SIG-M5 (cell line): ENCODE results near the gene KLHL1.
"Not testable (repeated sequence)": the region's sequence is repeated elsewhere in the genome, so short reads cannot be mapped to it uniquely, and the experiment has no call there.

Experiments used
- DNase-seq: peaks from one replicate; lab custom pipeline; 2025; lab: John Stamatoyannopoulos, UW

Gene KLHL1

GRCh38 chr13:70108356-70109105 lies at the start of gene KLHL1:
Gene KLHL1, minus strand, starts transcription at chr13:70108452. Its CDS starts 753 bp downstream, at chr13:70107699.
- DNase-seq = no peak

- DNase-seq = not testable (repeated sequence)
These were observed 34.4 kb upstream of the KLHL1 start for GRCh38 chr13:70142658-70143057.

- no peak for DNase-seq
These were observed 19.8 kb upstream of the KLHL1 start for GRCh38 chr13:70128098-70128497.

GRCh38 chr13:70125693-70126092 lies 17.4 kb upstream of the KLHL1 start:
- DNase-seq = no peak

GRCh38 chr13:70117338-70117905 lies 9.2 kb upstream of the KLHL1 start:
- DNase-seq = no peak

GRCh38 chr13:70107498-70108281 lies 562 bp downstream of the KLHL1 start, which contains the start of gene ATXN8OS:
Gene ATXN8OS, plus strand, starts transcription at chr13:70107826.
- no peak for DNase-seq

- no peak for DNase-seq
These were observed 1.1 kb downstream of the KLHL1 start for GRCh38 chr13:70107125-70107497.

GRCh38 chr13:70104481-70104880 lies 3.8 kb downstream of the KLHL1 start:
- DNase-seq = no peak

GRCh38 chr13:70098669-70099068 lies 9.6 kb downstream of the KLHL1 start:
- DNase-seq = no peak

GRCh38 chr13:70090036-70090723 lies 18.1 kb downstream of the KLHL1 start:
- DNase-seq = no peak

- DNase-seq = no peak
These were observed 19.3 kb downstream of the KLHL1 start for GRCh38 chr13:70088926-70089325.

GRCh38 chr13:70087247-70087646 lies 21.0 kb downstream of the KLHL1 start:
- DNase-seq = no peak

- no peak for DNase-seq
These were observed 28.2 kb downstream of the KLHL1 start for GRCh38 chr13:70080012-70080411.

- DNase-seq = no peak
These were observed 53.7 kb downstream of the KLHL1 start for GRCh38 chr13:70054572-70054971.

GRCh38 chr13:70051531-70051930 lies 56.7 kb downstream of the KLHL1 start:
- DNase-seq = no peak

GRCh38 chr13:70043685-70044084 lies 64.6 kb downstream of the KLHL1 start:
- peak; percentile 48 for DNase-seq

GRCh38 chr13:70042193-70042592 lies 66.1 kb downstream of the KLHL1 start:
- no peak for DNase-seq

GRCh38 chr13:70034286-70034685 lies 74.0 kb downstream of the KLHL1 start:
- DNase-seq = no peak

- no peak for DNase-seq
These were observed 80.7 kb downstream of the KLHL1 start for GRCh38 chr13:70027551-70027950.

- DNase-seq = no peak
These were observed 84.7 kb downstream of the KLHL1 start for GRCh38 chr13:70023516-70023915.

- DNase-seq = no peak
These were observed 85.6 kb downstream of the KLHL1 start for GRCh38 chr13:70022646-70023045.

- DNase-seq = no peak
These were observed 92.1 kb downstream of the KLHL1 start for GRCh38 chr13:70016116-70016515.
